Measurements from ENCODE around the gene PTPRM. TPM values are rescaled to one million over a fixed set of nuclear protein-coding genes. Genes with fewer than 3 reads are reported as not detected.

PTPRM gene
- polyA plus RNA-seq, 1 donor from 2014 or later: 126 TPM

GRCh38 chr18:8283891-8284585, 716.9 kb downstream of the PTPRM start:
- Histone ChIP-seq H3K79me2 (replicated peaks; ENCODE audit: insufficient read depth, low read length) (no peaks in the 10 kb centered on the region), H4K20me1 (ENCODE audit: insufficient read depth) (no peaks in the 10 kb centered on the region), H3K9me3 (ENCODE audit: low read length) (no peaks in the 10 kb centered on the region), H3K27ac (ENCODE audit: low read length) (no peak overlapping the region), H3K27me3 (ENCODE audit: insufficient read depth, low read depth, low read length) (no peaks in the 10 kb centered on the region), H2AFZ (ENCODE audit: low read depth, low read length) (no peak overlapping the region), H3K9me2 (ENCODE audit: insufficient read depth, low read length) (no peaks in the 10 kb centered on the region), H3K4me2 (ENCODE audit: low read length) (no peak overlapping the region), H3K9ac (ENCODE audit: low read length) (no peak overlapping the region), H3K36me3 (ENCODE audit: insufficient read depth, low read length) (no peaks in the 10 kb centered on the region), H3F3A (ENCODE audit: insufficient read depth, low read length, poor library complexity, severe bottlenecking) (no peaks in the 10 kb centered on the region), H3K4me3 (ENCODE audit: low read length) (no peak overlapping the region)
- TF ChIP-seq EZH2 (IDR thresholded peaks at IDR 0.05; ENCODE audit: borderline replicate concordance, insufficient read depth, low read length, poor library complexity, severe bottlenecking) (no peak), TAF1 (IDR thresholded peaks at IDR 0.05; ENCODE audit: low read depth) (no peak), POLR2AphosphoS5 (IDR thresholded peaks at IDR 0.05) (no peak), EP300 (conservative IDR thresholded peaks at IDR 0.05; ENCODE audit: poor library complexity, severe bottlenecking) (no peak), REST (IDR thresholded peaks at IDR 0.05; ENCODE audit: borderline replicate concordance) (no peak), MXI1 (conservative IDR thresholded peaks at IDR 0.05; ENCODE audit: poor library complexity, severe bottlenecking) (no peak), RAD21 (conservative IDR thresholded peaks at IDR 0.05) (no peak), CTCF (IDR thresholded peaks at IDR 0.05; ENCODE audit: poor library complexity, severe bottlenecking) (no peak), SMC3 (conservative IDR thresholded peaks at IDR 0.05; ENCODE audit: poor library complexity) (no peak)

GRCh38 chr18:8286303-8286702, 719.2 kb downstream of the PTPRM start:
- Histone ChIP-seq H3K27me3 (ENCODE audit: insufficient read depth, low read depth, low read length) (no peaks in the 10 kb centered on the region), H3K9ac (ENCODE audit: low read length) (no peak overlapping the region), H3F3A (ENCODE audit: insufficient read depth, low read length, poor library complexity, severe bottlenecking) (no peaks in the 10 kb centered on the region), H4K20me1 (ENCODE audit: insufficient read depth) (no peaks in the 10 kb centered on the region), H2AFZ (ENCODE audit: low read depth, low read length) (no peak overlapping the region), H3K4me3 (ENCODE audit: low read length) (no peak overlapping the region), H3K9me2 (ENCODE audit: insufficient read depth, low read length) (no peaks in the 10 kb centered on the region), H3K9me3 (ENCODE audit: low read length) (no peaks in the 10 kb centered on the region), H3K27ac (ENCODE audit: low read length) (no peak overlapping the region), H3K79me2 (replicated peaks; ENCODE audit: insufficient read depth, low read length) (no peaks in the 10 kb centered on the region), H3K4me2 (ENCODE audit: low read length) (no peak overlapping the region), H3K36me3 (ENCODE audit: insufficient read depth, low read length) (no peaks in the 10 kb centered on the region)
- TF ChIP-seq RAD21 (conservative IDR thresholded peaks at IDR 0.05) (no peak), CTCF (IDR thresholded peaks at IDR 0.05; ENCODE audit: poor library complexity, severe bottlenecking) (no peak), REST (IDR thresholded peaks at IDR 0.05; ENCODE audit: borderline replicate concordance) (no peak), TAF1 (IDR thresholded peaks at IDR 0.05; ENCODE audit: low read depth) (no peak), EP300 (conservative IDR thresholded peaks at IDR 0.05; ENCODE audit: poor library complexity, severe bottlenecking) (no peak), EZH2 (IDR thresholded peaks at IDR 0.05; ENCODE audit: borderline replicate concordance, insufficient read depth, low read length, poor library complexity, severe bottlenecking) (no peak), POLR2AphosphoS5 (IDR thresholded peaks at IDR 0.05) (no peak), SMC3 (conservative IDR thresholded peaks at IDR 0.05; ENCODE audit: poor library complexity) (no peak), MXI1 (conservative IDR thresholded peaks at IDR 0.05; ENCODE audit: poor library complexity, severe bottlenecking) (no peak)
